AML-193 (cell line): Measurements from ENCODE around the gene PLEKHM3.

Source experiments
- DNase-seq, 2 experiments: peaks; one replicate each; lab custom pipeline; 2025; lab: John Stamatoyannopoulos, UW

PLEKHM3 gene

GRCh38 chr2:207849443-207849842, 175.9 kb downstream of the PLEKHM3 start:
- no peak for DNase-seq

GRCh38 chr2:207848545-207848928, 176.8 kb downstream of the PLEKHM3 start:
- no peak for DNase-seq

- no peak for DNase-seq
Measured at GRCh38 chr2:207847807-207848544, 177.4 kb downstream of the PLEKHM3 start.

- DNase-seq: no peak
Measured at GRCh38 chr2:207847098-207847806, 178.1 kb downstream of the PLEKHM3 start.

DNA sequence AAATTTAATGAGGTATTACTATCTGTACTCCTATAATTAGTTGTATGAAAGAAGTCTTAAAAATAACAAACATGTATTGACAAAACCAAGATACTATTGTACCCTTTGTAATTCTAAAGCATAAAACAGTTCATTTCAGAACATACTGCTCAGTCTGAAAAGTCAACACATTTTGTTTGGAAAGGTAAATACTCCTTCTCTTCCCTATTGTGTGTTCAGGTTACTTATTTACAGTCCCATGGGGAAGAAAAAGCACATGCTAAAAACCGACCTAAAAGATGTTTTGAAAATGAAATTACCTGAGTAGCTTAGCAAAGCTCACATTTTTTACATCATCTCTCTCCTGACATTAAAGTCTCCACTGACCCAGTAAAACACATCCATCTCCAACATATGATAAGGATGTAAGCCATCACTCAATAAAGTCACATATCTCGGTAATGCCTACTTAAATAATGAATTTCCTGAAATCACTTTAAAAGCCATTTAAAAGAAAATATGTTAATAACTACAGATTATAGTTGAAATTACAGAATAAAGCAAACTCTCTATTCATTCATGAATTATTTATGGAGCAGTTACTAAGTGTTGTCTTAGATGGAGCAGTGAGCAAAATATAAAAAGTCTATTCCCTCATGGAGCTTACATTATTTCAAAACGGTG, 180.0 kb downstream of the PLEKHM3 start:
- DNase-seq: no peak

DNA sequence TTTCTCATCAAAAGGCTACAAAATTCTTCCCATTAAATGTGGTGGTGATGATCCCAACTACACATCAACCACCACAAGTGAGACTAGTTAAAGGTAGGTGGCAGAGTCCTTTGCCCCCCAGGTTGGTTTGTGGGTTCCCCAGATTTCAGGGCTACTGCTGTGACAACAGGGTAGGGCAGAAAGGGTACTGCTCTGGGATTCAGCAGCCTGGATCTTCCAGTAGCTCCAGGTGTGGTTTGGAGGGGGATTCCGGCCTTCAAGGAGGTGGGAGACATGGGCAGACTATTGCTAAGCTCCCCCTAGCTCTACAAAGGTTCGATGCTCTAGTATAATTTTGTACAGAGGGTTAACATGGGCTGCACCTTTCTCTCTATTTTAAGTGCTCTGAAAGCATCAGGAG, 180.7 kb downstream of the PLEKHM3 start:
- DNase-seq: no peak

DNA sequence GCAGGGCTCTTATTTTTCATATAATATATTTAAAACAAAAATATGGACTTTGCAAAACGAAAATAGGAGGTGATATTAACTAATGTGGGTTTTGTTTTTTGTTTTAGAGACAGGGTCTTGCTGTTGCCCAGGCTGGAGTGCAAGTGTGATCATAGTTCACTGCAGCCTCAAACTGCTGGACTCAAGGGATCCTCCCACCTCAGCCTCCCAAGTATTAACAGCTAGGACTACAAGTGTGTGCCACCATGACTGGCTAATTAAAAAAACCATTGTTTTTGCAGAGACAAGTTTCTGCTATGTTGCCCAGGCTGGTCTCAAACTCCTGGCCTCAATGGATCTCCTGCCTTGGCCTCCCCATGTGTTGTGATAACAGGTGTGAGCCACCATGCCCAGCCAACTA, 185.2 kb downstream of the PLEKHM3 start:
- no peak for DNase-seq

DNA sequence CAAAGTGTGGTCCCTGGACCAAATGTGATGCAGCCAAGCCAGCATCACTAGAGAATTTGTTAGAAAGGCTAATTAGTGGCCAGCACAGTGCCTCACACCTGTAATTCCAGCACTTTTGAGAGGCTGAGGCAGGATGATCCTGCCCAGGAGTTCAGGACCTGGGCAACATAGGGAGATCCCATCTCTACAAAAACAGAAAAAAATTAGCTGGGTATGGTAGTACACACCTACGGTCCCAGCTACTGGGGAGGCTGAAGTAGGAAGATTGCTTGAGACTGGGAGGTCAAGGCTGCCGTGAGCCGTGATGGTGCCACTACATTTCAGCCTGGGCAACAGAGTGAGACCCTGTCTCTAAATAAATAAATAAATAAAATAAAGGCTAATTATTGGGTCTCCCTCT, 185.8 kb downstream of the PLEKHM3 start:
- DNase-seq: no peak

GRCh38 chr2:207839028-207839427, 186.3 kb downstream of the PLEKHM3 start:
- no peak for DNase-seq

DNA sequence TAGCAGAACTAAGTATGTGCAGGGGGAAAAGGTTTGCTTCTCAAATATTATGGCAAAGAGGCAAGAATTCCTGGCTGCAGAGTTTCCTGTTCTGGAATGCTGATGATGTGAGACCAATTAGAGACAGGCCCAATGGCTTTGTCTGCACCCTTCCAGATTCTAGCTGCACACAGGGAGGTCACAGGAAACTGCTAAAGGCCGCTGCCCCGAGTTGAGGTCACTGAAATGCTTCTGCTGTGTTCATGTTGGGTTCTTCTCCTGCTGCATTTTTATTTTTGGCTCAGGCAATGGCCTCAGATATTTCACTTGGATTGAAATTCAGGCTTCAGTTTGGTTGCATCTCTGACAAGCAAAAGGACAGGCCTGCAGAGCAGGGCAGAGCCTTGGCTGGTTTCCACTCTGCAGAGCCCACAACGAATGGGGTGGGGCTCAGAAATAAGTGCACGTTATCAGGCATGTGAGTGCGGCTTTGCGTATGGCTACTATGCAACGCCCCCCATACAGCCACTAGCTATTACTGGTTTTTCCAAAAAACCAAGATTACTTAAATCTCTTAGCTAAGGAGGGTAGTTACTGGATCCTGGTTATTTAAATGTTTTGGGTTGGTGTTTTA, 188.7 kb downstream of the PLEKHM3 start:
- DNase-seq: no peak

DNA sequence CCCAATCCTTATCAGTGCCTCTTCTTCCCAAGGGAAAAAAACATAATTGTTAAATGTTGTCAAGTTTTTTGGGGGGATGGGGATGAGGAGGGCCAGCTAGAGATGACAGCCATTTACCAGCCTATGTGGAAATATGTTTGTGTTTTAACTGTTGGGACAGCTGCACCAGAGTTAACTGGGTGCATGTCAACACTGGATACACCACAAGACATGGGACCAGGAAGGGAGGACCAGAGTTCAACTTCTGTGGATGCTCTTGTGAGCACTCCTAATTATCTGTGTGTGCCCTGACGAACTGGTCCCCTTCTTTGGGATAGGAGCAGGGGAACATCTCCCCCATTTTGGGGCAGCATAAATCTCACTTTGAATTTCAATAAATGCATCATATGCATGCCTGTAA, 189.5 kb downstream of the PLEKHM3 start:
- no peak for DNase-seq

DNA sequence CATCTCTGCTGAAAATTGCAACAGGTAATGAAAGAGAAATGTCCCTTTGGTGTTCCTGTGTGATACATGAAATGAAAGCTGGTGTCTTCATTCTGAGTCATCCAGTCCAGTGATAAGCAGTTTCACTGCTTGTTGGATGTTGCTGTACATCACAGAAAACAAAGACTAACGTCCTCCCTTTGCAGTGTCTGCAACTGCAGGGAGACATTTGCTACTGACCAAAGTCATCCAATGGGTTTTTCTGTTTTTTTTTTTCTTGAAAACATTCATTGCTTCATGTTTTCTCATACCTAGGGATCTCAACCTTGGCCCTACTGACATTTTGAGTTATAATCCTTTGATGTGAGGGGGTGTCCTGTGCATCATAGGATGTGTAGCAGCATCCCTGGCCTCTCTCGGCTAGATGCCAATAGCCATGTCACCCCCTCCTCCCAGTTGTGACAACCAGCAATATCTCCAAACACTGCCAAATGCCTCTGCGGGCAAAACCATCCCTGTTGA, 192.0 kb downstream of the PLEKHM3 start:
- no peak for DNase-seq

- no peak for DNase-seq
Measured at GRCh38 chr2:207831584-207832248, 193.6 kb downstream of the PLEKHM3 start.

GRCh38 chr2:207830778-207831438, 194.4 kb downstream of the PLEKHM3 start:
- no peak for DNase-seq

DNA sequence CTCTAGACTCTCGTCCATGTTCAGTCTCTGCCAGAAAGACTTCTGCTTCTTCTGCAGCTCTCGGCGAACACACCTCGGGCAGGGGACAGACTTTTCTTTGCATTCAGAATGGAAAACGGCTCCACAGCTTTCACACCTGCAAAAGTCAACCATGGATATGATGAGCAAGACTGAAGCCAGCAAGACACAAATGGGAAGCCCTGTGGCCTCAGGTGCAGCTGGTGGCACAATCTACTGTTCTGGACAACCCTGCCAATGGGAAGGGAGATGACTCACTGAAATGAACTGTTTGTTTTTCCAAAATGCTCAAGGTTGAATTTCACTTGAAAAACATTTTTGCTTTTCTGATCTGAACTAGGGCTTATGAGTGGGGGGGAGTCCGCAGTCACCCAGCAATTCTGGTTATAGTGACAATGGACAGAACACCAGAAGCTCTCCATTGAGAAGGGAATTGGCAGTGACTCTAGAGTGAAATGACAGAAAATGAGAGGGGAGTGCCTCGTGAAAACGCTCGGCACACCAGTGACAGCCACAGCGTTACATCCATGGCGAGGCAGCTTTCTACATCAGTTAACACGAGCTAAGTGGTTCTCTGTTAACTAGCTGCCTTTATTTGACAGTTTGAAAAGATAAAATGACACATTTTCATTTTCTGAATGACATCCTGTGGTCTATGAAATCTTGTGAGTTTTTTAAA, 196.8 kb downstream of the PLEKHM3 start:
- DNase-seq: no peak

GRCh38 chr2:207825978-207826377, 199.3 kb downstream of the PLEKHM3 start:
- DNase-seq: no peak

DNA sequence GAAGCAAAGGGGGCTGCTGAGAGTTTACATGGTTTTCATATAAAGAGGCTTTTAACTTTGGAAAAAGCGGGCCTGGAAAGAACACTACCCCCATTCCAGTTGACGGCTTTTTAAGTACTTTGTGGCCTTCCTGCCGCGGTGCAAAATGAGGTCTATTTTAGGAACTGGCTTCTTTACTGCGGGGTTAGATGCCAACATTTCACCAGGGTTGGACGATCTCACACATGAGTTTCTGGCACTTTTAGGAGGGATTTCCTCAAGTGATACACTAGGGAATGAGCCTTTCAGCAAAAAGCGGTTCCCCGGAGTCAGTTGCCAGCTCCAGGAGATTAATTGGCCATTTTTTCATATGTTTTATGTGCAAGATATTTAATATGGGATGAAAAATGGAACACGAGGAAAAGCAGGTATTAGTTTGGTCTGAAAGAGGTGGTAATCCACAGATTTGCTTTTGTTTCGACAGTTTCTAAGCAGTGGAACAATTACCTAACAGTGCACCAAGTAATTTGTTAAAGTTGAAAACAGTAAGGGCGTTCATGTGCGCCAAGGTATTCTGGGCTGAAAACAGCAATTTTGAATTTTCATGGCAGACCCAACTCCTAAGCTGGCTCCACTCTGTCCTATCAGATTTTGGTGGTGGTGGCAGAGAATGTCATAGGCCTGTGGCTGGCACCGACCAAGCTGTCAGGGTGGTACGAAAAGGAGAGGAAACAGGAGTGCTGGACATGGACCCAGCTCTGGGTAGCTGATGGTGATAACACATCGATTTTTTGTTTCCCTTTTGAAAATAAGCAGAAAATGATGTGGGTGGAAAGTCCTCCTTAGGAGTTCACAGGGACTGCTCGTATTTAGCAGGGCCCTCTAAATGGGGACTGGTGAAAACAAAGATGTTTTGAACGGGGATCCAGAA, 200.0 kb downstream of the PLEKHM3 start:
- no peak for DNase-seq

GRCh38 chr2:207823865-207824264, 201.5 kb downstream of the PLEKHM3 start:
- no peak for DNase-seq
